ENCODE data around the gene HOXB3.
A peak's percentile ranks its signal among the peaks of the same experiment; 100 is the strongest.
"Not testable (repeated sequence)": the region's sequence is repeated elsewhere in the genome, so short reads cannot be mapped to it uniquely, and the experiment has no call there.

The HOXB3 gene

DNA sequence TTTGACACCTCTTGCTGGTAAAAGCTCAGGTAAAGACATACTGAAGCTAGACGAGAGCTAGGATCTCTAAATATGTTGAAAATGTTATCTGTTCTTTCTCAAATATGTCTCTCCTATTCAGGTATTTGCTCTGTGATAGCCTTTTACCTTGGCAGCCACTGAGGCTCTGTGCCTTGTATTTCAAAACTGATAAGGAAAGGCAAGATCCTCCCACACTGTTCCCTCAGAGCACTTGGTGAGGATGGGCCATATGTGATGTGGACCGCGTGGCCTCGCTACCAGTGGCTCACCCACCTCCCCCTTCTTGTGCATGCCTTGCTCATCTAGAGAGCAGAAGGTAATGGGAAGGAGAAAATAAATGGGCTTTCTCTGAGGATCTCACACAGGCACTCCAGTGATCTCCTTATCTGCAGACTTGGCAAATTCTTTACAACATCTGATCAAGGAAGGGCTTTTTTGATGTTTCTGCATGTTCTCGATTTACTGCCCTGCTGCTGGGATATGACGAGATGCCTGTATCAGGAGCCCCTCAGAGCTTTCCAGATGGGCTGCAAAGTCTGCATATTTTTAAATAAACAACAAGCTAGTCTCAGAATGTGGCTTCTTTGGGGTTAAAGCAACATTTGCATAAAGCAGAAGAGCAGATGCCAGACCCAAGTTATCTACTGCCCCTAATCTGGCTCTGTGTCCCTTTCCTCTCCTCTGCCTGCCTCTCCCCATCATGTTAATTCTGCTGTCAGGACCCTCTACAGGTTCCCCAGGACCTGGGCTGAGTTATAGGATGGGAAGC, 76.2 kb downstream of the HOXB3 start:
- DNase-seq (ENCODE audit: low spot score), result no peak
- no peak for TF ChIP-seq CTCF (IDR thresholded peaks at IDR 0.05; ENCODE audit: extremely low read depth, missing control alignments)

DNA sequence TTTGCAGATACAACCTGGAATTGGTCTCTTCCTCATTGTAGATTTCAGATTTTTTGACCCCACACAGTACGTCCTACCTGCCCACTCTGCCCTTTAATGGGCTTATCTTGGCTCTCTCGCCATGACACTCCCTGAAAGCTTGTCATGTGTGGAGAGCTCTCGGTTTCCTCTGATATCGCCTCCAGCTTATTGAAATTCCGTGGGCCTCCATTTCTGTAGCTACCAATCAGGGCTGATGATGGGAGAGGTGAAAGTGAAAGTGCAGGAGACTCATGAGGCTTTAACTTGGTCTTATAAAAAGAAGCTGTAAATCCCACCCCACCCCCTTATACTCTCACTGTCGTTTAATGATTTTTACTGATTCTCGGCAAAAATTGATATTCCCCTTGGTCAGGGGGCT, 76.9 kb downstream of the HOXB3 start:
- no peak for TF ChIP-seq CTCF (IDR thresholded peaks at IDR 0.05; ENCODE audit: extremely low read depth, missing control alignments)
- no peak for DNase-seq (ENCODE audit: low spot score)

- no peak for TF ChIP-seq CTCF (IDR thresholded peaks at IDR 0.05; ENCODE audit: extremely low read depth, missing control alignments)
- peak; percentile 61 for DNase-seq (ENCODE audit: low spot score)
Measured at GRCh38 chr17:48510761-48511604, 79.1 kb downstream of the HOXB3 start.

GRCh38 chr17:48510381-48510760, 79.7 kb downstream of the HOXB3 start:
- TF ChIP-seq CTCF (IDR thresholded peaks at IDR 0.05; ENCODE audit: extremely low read depth, missing control alignments), result no peak
- no peak for DNase-seq (ENCODE audit: low spot score)

GRCh38 chr17:48509708-48510107, 80.3 kb downstream of the HOXB3 start:
- DNase-seq (ENCODE audit: low spot score), result not testable (repeated sequence)

DNA sequence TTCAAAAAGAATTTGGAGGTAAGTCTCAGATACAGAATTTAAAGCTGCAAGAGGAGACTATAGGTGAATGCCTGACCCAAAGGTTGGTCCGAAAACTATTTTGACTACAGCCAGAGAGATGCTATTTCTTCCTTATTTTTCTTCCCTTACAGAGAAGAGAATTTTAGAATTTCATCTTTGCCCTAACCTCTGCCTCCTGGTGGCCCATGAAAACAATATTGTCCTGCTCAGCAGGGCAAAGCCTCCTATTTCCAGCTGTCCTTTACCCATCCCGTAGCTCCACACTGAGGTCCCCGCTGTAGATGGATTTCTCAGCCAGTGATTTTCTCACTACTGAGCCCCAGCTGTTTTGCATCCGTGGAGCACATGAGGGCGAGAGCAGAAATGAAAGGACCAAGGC, 83.8 kb downstream of the HOXB3 start:
- no peak for DNase-seq (ENCODE audit: low spot score)
- TF ChIP-seq CTCF (IDR thresholded peaks at IDR 0.05; ENCODE audit: extremely low read depth, missing control alignments), result no peak

DNA sequence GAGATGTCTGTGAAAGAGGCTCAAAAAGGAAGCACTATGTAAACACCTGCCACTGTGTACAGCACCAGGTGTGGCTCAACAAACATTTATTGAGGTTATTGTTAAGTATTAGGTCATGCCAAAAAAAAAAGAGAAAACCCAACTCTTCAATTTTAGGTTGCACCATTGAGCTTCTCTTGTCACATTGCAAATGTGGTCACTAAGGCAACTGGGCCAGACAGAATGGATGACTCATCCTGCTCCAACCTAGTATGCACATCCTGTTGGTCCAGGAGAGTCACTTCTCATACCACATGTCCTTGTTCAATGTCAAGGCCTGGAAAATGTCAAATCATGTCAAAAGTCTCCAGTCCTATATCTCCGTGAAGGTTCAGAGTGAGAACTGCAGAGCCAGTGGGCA, 84.3 kb downstream of the HOXB3 start:
- peak; percentile 67 for DNase-seq (ENCODE audit: low spot score)
- TF ChIP-seq CTCF (IDR thresholded peaks at IDR 0.05; ENCODE audit: extremely low read depth, missing control alignments), result no peak
